Measurements from ENCODE around the gene CEP70. TPM values are rescaled to one million over a fixed set of nuclear protein-coding genes. Genes with fewer than 3 reads are reported as not detected.
"Not testable (repeated sequence)": the region's sequence is repeated elsewhere in the genome, so short reads cannot be mapped to it uniquely, and the experiment has no call there.

Gene CEP70
- total RNA-seq, 1 donor from 2014 or later = 6.5 TPM

GRCh38 chr3:138608322-138609135 is 14.5 kb upstream of the CEP70 start, which contains the start of gene FAIM:
FAIM (plus strand) TSS chr3:138608771; CDS start chr3:138619727, 10,956 bp downstream.
- no peaks in the 10 kb centered on the region for H3K9me3 ChIP-seq (ENCODE audit: insufficient read depth, low read depth, low read length)
- peaks cover 7% of the 10 kb centered on the region for H3K79me2 ChIP-seq (ENCODE audit: insufficient read depth, low read length)
- no peaks in the 10 kb centered on the region for H3K36me3 Mint-ChIP-seq (ENCODE audit: low read depth, unreplicated experiment)
- peak within 1 kb of the TSS; percentile 77 for H3K27ac ChIP-seq (ENCODE audit: low read depth, low read length)
- peak within 1 kb of the TSS; percentile 83 for H3K4me3 ChIP-seq (ENCODE audit: insufficient read depth, low read depth, low read length)
- H3K4me2 ChIP-seq (ENCODE audit: low read length) = peak within 1 kb of the TSS; percentile 99
- H4K20me1 ChIP-seq (ENCODE audit: insufficient read depth, low read length) = no peaks in the 10 kb centered on the region
- H3K27ac Mint-ChIP-seq (ENCODE audit: unreplicated experiment) = peak within 1 kb of the TSS; percentile 47
- H2AFZ ChIP-seq (ENCODE audit: low read depth, low read length) = peak within 1 kb of the TSS; percentile 91
- peaks cover 6% of the 10 kb centered on the region for H3K4me1 ChIP-seq (ENCODE audit: insufficient read depth, low read length)
- no peaks in the 10 kb centered on the region for H3K27me3 Mint-ChIP-seq (ENCODE audit: low read depth, unreplicated experiment)
- H3K9me3 Mint-ChIP-seq (ENCODE audit: unreplicated experiment) = peaks cover 5% of the 10 kb centered on the region
- H3K27me3 ChIP-seq (ENCODE audit: insufficient read depth, low read length) = no peaks in the 10 kb centered on the region
- TF ChIP-seq, protein P1, sequence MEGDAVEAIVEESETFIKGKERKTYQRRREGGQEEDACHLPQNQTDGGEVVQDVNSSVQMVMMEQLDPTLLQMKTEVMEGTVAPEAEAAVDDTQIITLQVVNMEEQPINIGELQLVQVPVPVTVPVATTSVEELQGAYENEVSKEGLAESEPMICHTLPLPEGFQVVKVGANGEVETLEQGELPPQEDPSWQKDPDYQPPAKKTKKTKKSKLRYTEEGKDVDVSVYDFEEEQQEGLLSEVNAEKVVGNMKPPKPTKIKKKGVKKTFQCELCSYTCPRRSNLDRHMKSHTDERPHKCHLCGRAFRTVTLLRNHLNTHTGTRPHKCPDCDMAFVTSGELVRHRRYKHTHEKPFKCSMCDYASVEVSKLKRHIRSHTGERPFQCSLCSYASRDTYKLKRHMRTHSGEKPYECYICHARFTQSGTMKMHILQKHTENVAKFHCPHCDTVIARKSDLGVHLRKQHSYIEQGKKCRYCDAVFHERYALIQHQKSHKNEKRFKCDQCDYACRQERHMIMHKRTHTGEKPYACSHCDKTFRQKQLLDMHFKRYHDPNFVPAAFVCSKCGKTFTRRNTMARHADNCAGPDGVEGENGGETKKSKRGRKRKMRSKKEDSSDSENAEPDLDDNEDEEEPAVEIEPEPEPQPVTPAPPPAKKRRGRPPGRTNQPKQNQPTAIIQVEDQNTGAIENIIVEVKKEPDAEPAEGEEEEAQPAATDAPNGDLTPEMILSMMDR (IDR thresholded peaks at IDR 0.05; ENCODE audit: insufficient read depth, low read depth, low read length) = no peak
- TF ChIP-seq EZH2 (IDR thresholded peaks at IDR 0.05; ENCODE audit: insufficient read depth, low read length) = no peak
- H3K4me1 Mint-ChIP-seq (ENCODE audit: low read depth, unreplicated experiment) = peaks cover 5% of the 10 kb centered on the region
- no peak for FAIRE-seq
- no peaks in the 10 kb centered on the region for H3K36me3 ChIP-seq (ENCODE audit: insufficient read depth, low read length)
- H3K9ac ChIP-seq (ENCODE audit: low read length) = peak within 1 kb of the TSS; percentile 92
- peak; percentile 67 for DNase-seq (ENCODE audit: low read depth)
- H3K4me3 Mint-ChIP-seq (ENCODE audit: unreplicated experiment) = peak within 1 kb of the TSS; percentile 87

DNA sequence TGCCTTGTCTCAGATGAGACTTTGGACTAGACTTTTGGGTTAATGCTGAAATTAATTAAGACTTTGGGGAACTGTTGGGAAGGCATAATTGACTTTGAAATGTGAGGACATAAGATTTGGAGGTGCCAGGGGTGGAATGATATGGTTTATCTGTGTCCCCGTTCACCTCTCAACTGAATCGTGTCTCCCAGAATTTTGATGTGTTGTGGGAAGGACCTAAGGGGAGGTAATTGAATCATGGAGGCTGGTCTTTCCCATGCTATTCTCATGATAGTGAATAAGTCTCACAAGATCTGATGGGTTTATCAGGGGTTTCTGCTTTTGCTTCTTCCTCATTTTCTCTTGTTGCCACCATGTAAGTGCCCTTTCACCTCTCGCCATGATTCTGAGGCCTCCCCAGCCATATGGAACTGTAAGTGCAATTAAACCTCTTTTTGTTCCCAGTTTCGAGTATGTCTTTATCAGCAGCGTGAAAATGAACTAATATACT is 10.1 kb upstream of the CEP70 start:
- not testable (repeated sequence) for H3K4me2 ChIP-seq (ENCODE audit: low read length); H3K27ac ChIP-seq (ENCODE audit: low read depth, low read length); H3K4me3 Mint-ChIP-seq (ENCODE audit: unreplicated experiment); H3K27ac Mint-ChIP-seq (ENCODE audit: unreplicated experiment); H3K36me3 Mint-ChIP-seq (ENCODE audit: low read depth, unreplicated experiment); H2AFZ ChIP-seq (ENCODE audit: low read depth, low read length); H3K4me1 ChIP-seq (ENCODE audit: insufficient read depth, low read length); H3K27me3 Mint-ChIP-seq (ENCODE audit: low read depth, unreplicated experiment); FAIRE-seq; H3K9ac ChIP-seq (ENCODE audit: low read length); H3K9me3 ChIP-seq (ENCODE audit: insufficient read depth, low read depth, low read length); H3K4me1 Mint-ChIP-seq (ENCODE audit: low read depth, unreplicated experiment); H3K79me2 ChIP-seq (ENCODE audit: insufficient read depth, low read length); H4K20me1 ChIP-seq (ENCODE audit: insufficient read depth, low read length); DNase-seq (ENCODE audit: low read depth); H3K4me3 ChIP-seq (ENCODE audit: insufficient read depth, low read depth, low read length); H3K27me3 ChIP-seq (ENCODE audit: insufficient read depth, low read length); H3K36me3 ChIP-seq (ENCODE audit: insufficient read depth, low read length)
- H3K9me3 Mint-ChIP-seq (ENCODE audit: unreplicated experiment) = peaks cover 12% of the 10 kb centered on the region

- not testable (repeated sequence) for H3K27me3 Mint-ChIP-seq (ENCODE audit: low read depth, unreplicated experiment); H3K4me1 Mint-ChIP-seq (ENCODE audit: low read depth, unreplicated experiment); H4K20me1 ChIP-seq (ENCODE audit: insufficient read depth, low read length); H3K27ac Mint-ChIP-seq (ENCODE audit: unreplicated experiment); H3K9me3 ChIP-seq (ENCODE audit: insufficient read depth, low read depth, low read length); H3K9ac ChIP-seq (ENCODE audit: low read length); FAIRE-seq; H3K27ac ChIP-seq (ENCODE audit: low read depth, low read length); H3K27me3 ChIP-seq (ENCODE audit: insufficient read depth, low read length); H2AFZ ChIP-seq (ENCODE audit: low read depth, low read length); H3K79me2 ChIP-seq (ENCODE audit: insufficient read depth, low read length); H3K4me2 ChIP-seq (ENCODE audit: low read length); H3K36me3 ChIP-seq (ENCODE audit: insufficient read depth, low read length); H3K4me3 ChIP-seq (ENCODE audit: insufficient read depth, low read depth, low read length); DNase-seq (ENCODE audit: low read depth); H3K4me1 ChIP-seq (ENCODE audit: insufficient read depth, low read length); H3K36me3 Mint-ChIP-seq (ENCODE audit: low read depth, unreplicated experiment); H3K4me3 Mint-ChIP-seq (ENCODE audit: unreplicated experiment)
- H3K9me3 Mint-ChIP-seq (ENCODE audit: unreplicated experiment) = peaks cover 12% of the 10 kb centered on the region
These were observed 7.6 kb upstream of the CEP70 start for GRCh38 chr3:138601661-138602060.
